Loucy (cell line): ENCODE measurements around the gene AKAP9.

ENCODE experiments used
- H2AFZ ChIP-seq: fragments of 200-600 bp; sonication (generic); 2 replicates; pipeline ENCODE4 v1.6.0; 2016; ENCODE audit warnings: antibody characterized with exemption, mild to moderate bottlenecking, low read length, moderate library complexity
- H3F3A ChIP-seq: fragments of 200-600 bp; 2 replicates; pipeline ENCODE4 v1.6.0; 2016; ENCODE audit warnings: antibody characterized with exemption, low read depth, mild to moderate bottlenecking
- H3K27me3 ChIP-seq: fragments of 200-600 bp; sonication (generic); 2 replicates; pipeline ENCODE4 v1.6.1; 2014; ENCODE audit warnings: low read length, mild to moderate bottlenecking; ENCODE audit not compliant: insufficient read depth, poor library complexity, severe bottlenecking
- H3K36me3 ChIP-seq: fragments of 200-600 bp; sonication (generic); 2 replicates; pipeline ENCODE4 v1.6.1; 2016; ENCODE audit warnings: low read length; ENCODE audit not compliant: insufficient read depth
- H3K4me1 ChIP-seq: fragments of 200-600 bp; sonication (generic); 2 replicates; pipeline ENCODE4 v1.5.1; 2014; ENCODE audit warnings: low read length, mild to moderate bottlenecking; ENCODE audit not compliant: insufficient read depth, poor library complexity, severe bottlenecking
- H3K4me2 ChIP-seq: fragments of 200-600 bp; sonication (generic); 2 replicates; pipeline ENCODE4 v1.6.0; 2014; ENCODE audit warnings: antibody characterized with exemption, low read length, low read depth, mild to moderate bottlenecking; ENCODE audit not compliant: poor library complexity, severe bottlenecking
- H3K4me3 ChIP-seq: fragments of 200-600 bp; sonication (generic); 2 replicates; pipeline ENCODE4 v1.5.1; 2014; ENCODE audit warnings: low read length, mild to moderate bottlenecking, mixed read lengths; ENCODE audit not compliant: poor library complexity, severe bottlenecking
- H3K79me2 ChIP-seq: fragments of 200-600 bp; sonication (generic); 2 replicates; pipeline ENCODE4 v1.6.1; 2014; ENCODE audit warnings: low read length; ENCODE audit not compliant: insufficient read depth
- H3K9ac ChIP-seq: fragments of 200-600 bp; sonication (generic); 2 replicates; pipeline ENCODE4 v1.6.0; 2014; ENCODE audit warnings: mild to moderate bottlenecking, low read depth, low read length, moderate library complexity; ENCODE audit not compliant: poor library complexity, severe bottlenecking
- H3K9me2 ChIP-seq: fragments of 200-600 bp; sonication (generic); replicated peaks from 2 replicates; pipeline ENCODE4 v1.6.1; 2016; ENCODE audit warnings: low read depth, low read length, mixed read lengths
- H3K9me3 ChIP-seq: fragments of 200-600 bp; sonication (generic); 2 replicates; pipeline ENCODE4 v1.6.1; 2014; ENCODE audit warnings: mild to moderate bottlenecking, antibody characterized with exemption, low read length, low read depth; ENCODE audit not compliant: insufficient read depth
- H4K20me1 ChIP-seq: fragments of 200-600 bp; sonication (generic); 2 replicates; pipeline ENCODE4 v1.6.0; 2014; ENCODE audit warnings: antibody characterized with exemption, low read length, mild to moderate bottlenecking; ENCODE audit not compliant: insufficient read depth, poor library complexity, severe bottlenecking
- EZH2phosphoT487 ChIP-seq: fragments of 200-600 bp; IDR thresholded peaks from 2 replicates; pipeline ENCODE4 v1.6.1; 2018; ENCODE audit warnings: antibody characterized with exemption, mild to moderate bottlenecking, moderate library complexity, borderline replicate concordance
- TF ChIP-seq, protein P1 (sequence below): fragments of 200-600 bp; sonication (generic); conservative IDR thresholded peaks from 2 replicates; pipeline ENCODE4 v1.5.1; 2014; ENCODE audit warnings: mild to moderate bottlenecking, antibody characterized with exemption, low read length

Gene AKAP9

DNA sequence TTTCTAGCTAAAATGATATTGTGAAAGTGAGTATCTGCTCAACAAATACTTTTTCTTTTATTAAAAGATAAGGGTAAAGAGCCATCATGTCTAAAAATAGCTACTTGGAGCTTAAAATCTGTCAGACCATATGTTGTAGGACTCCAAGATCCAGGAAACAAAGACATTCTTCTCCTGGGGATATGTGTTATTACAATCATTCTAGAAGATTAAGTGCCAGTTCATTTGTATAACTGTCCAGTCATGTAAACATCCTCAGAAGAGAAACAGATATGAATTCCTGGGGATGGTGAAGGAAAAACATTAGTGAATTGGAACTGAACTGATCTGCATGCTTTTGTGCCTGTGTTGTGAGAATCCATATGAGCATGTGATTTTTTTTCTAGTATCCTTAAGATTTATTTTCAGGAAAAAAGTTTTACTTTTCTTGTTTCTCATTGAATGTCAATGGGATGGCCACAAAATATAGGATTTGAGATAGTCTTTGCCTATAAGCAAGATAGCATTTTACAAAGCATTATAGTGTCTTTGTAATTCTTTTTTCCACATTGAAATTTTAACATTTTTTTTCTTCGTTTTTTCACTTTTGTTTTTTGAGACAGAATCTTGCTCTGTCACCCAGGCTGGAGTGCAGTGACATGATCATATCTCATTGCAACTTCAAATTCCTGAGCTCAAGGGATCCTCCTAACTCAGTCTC, 45.7 kb upstream of the AKAP9 start:
- no peak overlapping the region for H3K4me2 ChIP-seq
- no peaks in the 10 kb centered on the region for H3K36me3 ChIP-seq
- H3K4me3 ChIP-seq, result no peak overlapping the region
- no peaks in the 10 kb centered on the region for H3K27me3 ChIP-seq
- no peaks in the 10 kb centered on the region for H3K79me2 ChIP-seq
- no peaks in the 10 kb centered on the region for H3K9me3 ChIP-seq
- H4K20me1 ChIP-seq, result no peaks in the 10 kb centered on the region
- no peak overlapping the region for H2AFZ ChIP-seq
- no peaks in the 10 kb centered on the region for H3F3A ChIP-seq
- TF ChIP-seq EZH2phosphoT487, result no peak
- TF ChIP-seq, protein P1, sequence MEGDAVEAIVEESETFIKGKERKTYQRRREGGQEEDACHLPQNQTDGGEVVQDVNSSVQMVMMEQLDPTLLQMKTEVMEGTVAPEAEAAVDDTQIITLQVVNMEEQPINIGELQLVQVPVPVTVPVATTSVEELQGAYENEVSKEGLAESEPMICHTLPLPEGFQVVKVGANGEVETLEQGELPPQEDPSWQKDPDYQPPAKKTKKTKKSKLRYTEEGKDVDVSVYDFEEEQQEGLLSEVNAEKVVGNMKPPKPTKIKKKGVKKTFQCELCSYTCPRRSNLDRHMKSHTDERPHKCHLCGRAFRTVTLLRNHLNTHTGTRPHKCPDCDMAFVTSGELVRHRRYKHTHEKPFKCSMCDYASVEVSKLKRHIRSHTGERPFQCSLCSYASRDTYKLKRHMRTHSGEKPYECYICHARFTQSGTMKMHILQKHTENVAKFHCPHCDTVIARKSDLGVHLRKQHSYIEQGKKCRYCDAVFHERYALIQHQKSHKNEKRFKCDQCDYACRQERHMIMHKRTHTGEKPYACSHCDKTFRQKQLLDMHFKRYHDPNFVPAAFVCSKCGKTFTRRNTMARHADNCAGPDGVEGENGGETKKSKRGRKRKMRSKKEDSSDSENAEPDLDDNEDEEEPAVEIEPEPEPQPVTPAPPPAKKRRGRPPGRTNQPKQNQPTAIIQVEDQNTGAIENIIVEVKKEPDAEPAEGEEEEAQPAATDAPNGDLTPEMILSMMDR, result no peak
- H3K9ac ChIP-seq, result no peak overlapping the region
- no peaks in the 10 kb centered on the region for H3K4me1 ChIP-seq
- H3K9me2 ChIP-seq, result no peaks in the 10 kb centered on the region

DNA sequence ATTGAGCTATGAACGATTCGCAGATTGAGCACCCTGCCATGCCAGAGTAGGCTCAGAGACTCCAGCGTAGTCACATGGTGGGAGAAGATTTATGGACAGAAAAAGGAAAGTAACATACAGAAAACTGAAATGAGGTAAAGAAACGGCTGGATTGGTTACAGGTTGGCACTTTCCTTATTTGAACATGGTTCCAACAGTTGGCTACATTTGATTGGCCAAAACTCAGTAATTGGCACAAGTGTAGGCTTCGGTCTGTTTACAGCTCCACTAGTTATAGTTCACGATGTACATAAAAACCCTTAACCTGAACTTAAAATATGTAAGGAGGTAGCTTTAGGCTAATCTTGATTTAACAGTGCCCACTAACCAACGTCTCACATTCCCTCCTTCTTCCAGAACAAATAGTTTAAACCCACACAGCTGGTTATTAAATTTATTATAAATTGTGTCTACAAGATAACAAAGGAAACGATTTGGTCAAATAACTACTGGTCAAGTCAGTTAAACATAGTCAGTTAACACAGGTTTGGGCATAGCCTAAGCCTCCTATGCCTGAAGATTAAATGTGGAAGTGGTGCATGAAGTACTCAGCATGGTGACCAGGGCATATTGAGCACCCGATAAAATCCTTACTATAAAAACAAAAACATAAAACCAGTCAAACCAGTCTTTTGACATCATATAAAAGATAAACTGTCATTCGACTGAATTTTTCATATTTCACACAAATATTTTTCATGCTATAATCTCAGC, 42.2 kb upstream of the AKAP9 start:
- no peaks in the 10 kb centered on the region for H3K9me2 ChIP-seq
- H3K9me3 ChIP-seq, result no peaks in the 10 kb centered on the region
- no peak overlapping the region for H3K9ac ChIP-seq
- H3F3A ChIP-seq, result no peaks in the 10 kb centered on the region
- no peaks in the 10 kb centered on the region for H3K36me3 ChIP-seq
- no peak overlapping the region for H3K4me3 ChIP-seq
- H3K4me1 ChIP-seq, result no peaks in the 10 kb centered on the region
- no peaks in the 10 kb centered on the region for H3K79me2 ChIP-seq
- no peaks in the 10 kb centered on the region for H3K27me3 ChIP-seq
- H4K20me1 ChIP-seq, result no peaks in the 10 kb centered on the region
- H2AFZ ChIP-seq, result no peak overlapping the region
- H3K4me2 ChIP-seq, result no peak overlapping the region
- TF ChIP-seq EZH2phosphoT487, result no peak
- TF ChIP-seq, protein P1, result no peak

DNA sequence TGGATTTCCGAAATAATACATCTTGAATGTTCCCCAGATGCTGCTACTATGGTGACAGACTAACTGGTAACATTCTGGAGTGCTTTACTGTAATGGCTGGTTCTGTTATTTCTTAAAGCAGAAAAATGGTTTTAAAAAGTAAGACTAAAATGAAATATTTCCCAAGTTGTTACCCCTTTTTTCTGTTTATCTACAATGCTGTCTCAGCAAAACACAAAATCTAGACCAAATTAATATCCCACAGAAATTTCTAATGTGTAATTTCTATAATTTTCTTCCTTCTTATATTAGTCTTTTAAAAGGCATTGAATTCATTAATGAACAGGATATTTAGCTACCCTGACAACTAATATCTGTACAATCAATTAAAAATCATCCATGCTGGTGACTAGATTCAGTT, 41.1 kb upstream of the AKAP9 start:
- Histone ChIP-seq H3K27me3 (no peaks in the 10 kb centered on the region), H3K4me1 (no peaks in the 10 kb centered on the region), H4K20me1 (no peaks in the 10 kb centered on the region), H2AFZ (no peak overlapping the region), H3F3A (no peaks in the 10 kb centered on the region), H3K4me2 (no peak overlapping the region), H3K4me3 (no peak overlapping the region), H3K9me3 (no peaks in the 10 kb centered on the region), H3K9me2 (no peaks in the 10 kb centered on the region), H3K9ac (no peak overlapping the region), H3K79me2 (no peaks in the 10 kb centered on the region), H3K36me3 (no peaks in the 10 kb centered on the region)
- TF ChIP-seq EZH2phosphoT487, result no peak
- TF ChIP-seq, protein P1, result no peak
